Activated naive CD8-positive, alpha-beta T cell treated with anti-CD3 and anti-CD28 coated beads, Interleukin-2, amount 50 U/mL, for 16 hours (primary cell): ENCODE results near the gene RER1.

ENCODE experiments used
- DNase-seq: peaks from one replicate; pipeline ENCODE4 v3.0.0-alpha.2; 2020; ENCODE audit warnings: low read depth, low spot score

The RER1 gene

DNA sequence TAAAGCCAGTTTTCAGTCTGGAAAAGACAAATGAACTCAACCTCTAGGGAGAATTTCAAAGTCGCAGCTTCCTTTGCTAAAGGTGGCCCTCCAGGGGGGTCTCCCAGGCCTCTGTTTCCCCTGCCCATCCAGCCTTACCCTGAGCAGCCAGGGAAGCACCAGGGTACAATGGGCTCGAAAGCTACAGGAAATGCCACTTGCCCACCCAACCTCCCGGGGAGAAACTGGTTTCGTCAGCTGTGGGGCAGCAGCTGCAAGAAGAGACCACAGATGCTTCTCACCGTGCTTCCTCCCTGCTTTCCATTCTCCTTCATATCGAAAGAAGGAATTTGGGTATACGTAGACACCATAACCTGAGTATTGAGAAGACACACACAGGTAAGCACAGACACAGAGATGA lies 2.0 kb upstream of the RER1 start:
- DNase-seq, result no peak

DNA sequence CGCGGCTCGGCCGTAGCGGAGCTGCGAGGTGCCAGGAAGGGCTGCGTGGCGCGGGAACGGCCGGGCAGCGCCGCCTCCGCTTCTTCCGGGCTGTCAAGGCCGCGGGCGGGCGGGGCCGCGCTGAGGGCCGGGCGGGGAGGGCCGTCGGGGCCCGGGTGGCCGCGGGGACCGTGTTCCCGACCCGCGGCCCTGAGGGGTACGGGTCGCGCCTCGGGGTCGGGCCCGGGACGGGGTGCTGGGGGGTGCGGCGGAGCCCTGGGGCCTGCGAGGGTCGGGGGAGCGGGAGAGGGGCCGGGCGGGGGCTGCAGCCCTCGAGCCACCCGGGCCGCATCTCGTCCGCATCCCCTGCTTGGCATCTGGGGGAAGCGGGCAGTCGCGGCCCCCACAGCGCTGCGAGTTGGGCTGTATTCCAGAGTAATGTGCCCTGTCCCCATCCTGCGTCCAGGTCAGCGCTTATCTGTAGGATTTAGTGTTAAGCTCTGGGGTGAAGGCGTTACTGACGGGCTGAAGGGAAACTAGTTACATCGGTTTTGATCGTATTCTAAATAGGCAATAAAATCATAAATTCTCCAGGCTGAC lies 379 bp downstream of the RER1 start:
- no peak for DNase-seq

DNA sequence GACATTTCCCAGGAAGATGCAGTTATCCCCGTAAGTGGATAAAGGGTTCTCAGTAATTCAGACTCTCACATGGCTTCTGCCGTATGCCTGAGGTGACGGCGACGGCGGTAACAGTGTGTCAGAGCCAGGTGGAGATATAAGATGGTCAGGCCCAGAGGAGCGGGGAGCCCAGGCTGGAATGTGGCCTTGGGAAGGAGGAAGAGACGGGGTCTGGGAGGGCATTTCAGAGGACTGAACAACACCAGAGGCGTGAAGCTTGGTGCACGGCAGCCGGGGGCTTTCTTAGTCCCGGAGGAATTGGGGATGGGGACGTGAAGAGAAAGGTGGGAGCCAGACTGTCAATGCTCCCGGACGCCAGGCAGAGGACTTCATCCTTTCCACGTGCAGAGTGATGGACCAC lies 1.0 kb downstream of the RER1 start:
- no peak for DNase-seq

DNA sequence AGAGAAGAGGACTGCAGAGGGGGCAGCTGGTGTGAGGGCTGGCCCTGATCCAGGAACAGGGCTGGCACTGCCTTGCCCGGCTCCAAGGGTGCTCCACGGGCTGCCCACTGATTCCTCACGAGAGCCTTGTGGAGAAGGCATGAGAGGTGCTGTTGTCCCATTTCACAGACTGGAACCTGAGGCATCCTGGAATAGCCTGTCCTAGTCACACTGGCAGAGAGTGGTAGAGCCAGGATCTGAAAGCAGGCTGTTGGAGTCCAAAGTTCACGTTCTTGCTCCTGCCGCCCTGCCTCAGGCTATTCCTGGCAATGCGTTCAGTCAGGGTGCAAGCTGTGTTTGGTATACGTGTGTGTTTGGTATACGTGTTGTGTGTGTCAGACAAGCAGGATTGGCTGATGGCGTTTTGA lies 1.8 kb downstream of the RER1 start:
- DNase-seq, result no peak

DNA sequence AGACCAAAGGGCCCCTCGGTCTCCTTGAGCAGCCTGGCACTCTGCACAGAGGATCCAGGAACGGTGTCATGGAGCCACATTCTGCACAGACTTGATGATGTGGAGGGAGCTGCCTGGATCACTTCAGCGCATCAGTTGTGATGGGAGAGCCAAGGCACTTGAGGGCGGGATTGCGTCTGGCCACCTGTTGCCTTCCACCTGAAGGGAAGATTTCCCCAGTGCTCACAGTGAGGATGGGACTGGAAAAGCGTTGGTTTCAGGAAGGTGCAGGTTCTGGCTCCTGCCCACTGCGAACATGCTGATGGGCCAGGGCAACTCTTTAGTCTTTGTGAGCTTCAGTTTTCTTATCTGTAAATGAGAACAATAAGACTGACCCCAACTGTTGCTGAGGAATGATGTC lies 2.6 kb downstream of the RER1 start:
- no peak for DNase-seq

DNA sequence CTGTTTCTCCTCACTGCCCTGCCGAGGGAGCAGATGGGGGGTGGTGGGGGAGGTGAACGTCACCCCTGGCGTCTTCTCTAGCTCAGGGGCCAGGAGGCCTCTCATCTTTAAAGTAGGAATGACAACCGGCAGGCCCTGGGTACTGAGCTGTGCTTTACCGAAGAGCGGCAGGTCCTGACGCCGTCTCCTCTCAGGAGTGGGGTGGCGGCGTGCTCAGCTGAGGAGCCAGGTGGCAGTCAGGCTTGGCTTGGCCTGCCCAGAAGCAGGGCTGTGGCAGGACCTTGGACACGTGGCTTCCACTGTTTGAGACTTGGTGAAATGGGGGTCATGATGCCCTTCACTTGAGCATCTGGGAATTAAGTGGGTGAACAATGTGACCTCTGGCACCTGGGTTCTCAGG lies 3.1 kb downstream of the RER1 start:
- DNase-seq, result no peak

DNA sequence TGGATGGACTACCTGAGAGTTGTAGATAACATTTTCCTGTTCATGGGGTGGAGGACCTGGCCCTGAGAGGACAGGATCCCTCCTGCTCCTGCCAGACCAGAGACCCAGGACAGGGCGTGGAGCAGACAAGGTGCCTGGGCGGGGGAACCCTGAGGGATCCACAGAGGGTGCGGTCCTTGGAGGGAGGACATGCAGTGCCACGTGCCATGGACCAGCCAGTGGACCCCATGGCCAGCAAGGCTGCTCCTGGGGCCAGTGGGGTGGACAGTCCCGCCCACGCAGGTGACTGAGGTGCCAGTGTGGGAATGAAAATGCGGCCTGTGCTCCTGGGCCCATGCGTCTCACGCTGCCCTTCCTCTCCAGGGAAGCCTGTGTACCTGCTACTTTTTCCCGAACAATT lies 3.6 kb downstream of the RER1 start:
- no peak for DNase-seq

DNA sequence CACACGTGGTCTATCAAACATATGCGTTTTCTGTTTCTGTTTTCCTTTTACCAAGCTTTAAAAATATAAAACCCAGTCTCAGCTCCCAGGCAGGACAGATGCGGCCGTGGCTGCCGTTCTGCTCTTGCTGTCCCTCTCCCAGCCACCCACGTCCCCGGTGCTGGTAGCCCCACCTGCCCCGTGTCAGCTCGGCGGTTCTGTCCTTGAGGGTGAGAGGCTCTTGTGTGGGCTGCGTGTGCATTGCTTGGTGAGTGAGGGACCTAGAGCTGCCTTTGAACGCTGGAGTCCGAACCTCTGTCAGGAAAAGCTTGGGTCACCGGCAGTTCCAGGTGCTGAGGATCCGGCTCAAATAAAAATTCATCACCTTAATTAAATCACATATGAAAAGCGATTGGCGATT lies 4.4 kb downstream of the RER1 start:
- no peak for DNase-seq

DNA sequence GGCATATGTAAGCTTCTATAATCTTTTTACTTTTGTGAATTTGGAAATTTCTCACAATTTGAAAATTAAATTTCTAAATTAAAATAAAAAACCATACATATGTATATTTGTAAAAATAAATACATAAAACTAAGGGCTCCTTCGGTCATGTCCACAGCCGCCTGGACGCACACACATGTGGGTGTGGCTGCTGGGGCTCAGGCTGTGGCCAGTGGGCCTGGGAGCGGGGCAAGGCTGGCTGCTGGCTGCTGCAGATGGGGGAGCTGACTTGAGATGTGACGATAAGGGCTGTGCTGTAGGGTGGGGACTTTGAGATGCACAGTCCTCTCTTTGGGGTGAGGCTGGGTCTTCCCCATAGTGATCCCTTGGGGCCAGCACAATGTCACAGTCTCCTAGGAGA lies 4.8 kb downstream of the RER1 start:
- no peak for DNase-seq

DNA sequence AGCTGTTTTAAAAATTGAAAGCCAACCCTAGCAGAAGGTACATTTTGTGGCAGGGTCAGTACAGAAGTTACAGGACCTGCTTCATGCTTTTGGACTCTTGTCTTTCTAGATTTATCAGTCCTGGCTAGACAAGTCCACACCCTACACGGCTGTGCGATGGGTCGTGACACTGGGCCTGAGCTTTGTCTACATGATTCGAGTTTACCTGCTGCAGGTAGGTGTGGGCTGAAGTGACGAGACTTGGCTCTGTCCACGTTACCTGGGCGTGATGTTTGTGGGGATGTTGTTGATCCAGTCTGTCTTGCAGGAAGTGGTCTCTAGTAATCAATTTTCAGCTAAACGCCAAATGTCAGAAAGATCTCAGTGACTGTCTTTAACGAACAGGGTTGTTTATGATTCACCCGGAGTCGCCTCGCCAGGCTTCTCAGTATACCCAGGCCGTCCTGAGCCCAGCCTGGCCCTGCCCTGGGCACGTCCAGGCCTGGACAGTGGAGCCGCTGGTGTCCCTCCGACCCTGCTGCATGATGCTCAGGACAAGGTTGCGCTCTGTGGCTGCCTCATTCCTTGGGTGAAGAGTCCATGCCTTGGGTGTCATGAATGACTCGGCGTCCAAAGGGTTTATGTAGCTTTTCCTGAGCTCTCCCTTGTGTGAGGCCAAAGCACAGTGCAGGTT lies 5.5 kb downstream of the RER1 start:
- no peak for DNase-seq

DNA sequence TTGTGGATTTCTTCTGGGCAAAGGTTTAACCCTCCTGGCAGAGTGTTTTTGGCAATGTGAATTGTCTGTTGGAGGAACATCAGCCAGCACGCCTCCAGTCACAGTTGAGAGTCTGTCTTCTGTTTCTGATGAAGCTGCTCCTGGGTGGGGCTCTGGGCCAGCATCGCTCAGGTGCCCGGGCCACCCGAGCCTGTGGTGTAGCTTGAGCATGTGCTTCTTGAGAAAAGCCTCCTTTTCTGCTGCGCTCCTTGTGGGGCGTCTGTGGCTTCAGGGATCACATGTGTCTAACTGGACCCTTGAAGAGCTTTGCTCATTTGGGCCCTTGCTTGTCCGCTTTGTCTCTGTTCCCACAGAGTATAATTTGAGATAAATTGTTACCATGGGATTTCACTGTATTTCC lies 7.2 kb downstream of the RER1 start:
- no peak for DNase-seq

DNA sequence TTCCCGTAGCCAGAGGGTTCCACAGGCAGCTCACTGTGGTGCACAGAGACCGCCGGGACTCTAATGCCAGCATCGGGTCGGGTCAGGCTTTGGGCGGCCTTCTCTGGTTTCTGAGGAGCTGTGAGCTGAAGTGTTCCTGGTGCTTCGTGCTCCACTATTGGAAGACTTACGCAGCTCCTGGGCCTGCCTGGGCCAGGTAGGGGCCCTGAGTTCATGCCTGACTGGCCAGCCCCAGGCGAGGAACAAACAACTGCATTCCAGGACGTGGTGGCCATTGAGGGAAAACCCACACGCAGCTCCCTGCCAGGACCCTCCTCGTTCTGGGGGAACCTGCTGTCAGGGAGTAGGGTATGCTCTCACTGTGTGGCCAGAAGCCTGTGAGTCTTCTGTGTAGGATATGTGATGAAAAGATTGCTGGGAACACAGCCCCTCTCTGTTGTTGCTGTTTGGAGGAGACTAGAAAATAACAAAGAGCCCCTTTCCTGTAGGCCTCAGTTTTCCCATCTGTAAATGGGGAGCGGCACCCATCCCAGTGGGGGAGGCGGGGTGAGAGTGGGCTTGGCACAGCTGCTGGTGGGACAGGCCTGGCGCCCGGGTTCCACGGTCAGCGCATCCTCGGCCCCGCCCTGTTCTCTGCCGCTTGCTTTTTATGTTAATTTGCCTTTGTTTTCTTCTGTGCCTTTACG lies 8.4 kb downstream of the RER1 start:
- no peak for DNase-seq

DNA sequence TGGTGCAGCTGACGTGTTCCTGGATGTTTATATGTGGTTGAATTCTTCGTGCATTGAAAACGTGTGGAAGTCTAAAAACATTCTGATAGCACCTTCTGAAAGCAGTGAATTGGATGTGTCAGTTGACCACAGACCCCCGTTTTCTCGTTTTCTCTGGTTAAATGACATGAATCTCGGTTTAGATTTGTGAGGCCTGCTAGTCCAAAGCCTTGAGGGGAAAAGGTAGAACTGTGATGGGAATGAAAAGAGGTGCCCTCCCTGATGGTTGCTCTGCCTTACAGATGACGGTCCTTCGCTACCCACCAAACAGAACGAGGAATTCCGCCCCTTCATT lies 8.9 kb downstream of the RER1 start:
- no peak for DNase-seq

DNA sequence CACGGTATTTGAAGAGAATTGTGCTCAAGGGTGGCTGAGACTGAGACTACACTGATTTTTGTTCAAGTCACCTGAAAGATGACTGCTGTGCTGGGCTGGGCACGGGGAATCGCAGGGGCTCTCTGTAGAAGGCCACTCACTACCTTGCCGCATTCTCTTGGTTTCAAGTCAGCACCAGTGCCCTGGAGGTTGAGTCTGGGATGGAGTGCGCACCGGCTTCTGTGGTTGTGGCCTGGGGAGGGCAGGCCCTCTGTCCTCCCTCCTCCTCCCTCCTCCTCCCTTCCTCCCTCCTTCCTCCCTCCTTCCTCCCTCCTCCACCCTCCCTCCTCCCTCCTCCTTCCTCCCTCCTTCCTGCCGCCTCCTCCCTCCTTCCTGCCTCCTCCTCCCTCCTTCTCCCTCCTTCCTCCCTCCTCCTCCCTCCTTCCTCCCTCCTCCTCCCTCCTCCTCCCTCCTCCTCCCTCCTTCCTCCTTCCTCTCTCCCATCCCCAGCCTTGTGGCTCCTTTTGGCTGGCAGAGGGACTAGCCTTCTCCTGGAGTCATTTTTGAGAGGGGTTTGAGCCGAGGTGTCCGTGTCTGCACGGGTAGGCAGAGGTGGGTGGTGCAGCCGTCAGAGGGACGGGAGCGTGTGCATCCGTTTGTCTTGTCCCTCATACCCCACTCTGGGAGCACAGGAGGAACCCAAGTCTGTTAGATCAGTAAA lies 9.5 kb downstream of the RER1 start:
- DNase-seq, result no peak

DNA sequence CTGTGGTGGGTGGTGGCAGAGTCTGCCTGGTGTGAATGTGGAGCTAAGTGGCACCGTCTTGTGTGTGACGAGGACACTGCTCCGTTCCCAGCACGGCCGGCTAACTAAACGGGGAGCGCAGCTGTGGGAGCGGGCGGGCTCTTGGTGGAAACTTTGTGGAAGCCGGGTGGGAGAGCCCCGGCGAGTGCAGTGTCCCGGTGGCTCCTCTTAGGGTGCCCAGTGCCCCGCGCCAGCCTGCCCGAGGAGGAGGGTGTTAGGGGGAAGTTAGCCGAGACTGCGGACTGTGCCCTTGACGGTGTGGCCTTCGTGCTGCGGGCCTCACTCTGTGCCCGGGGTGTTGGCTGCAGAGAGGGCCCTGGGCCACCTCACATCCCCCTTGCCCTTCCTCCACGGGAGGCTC lies 10.8 kb downstream of the RER1 start:
- no peak for DNase-seq

DNA sequence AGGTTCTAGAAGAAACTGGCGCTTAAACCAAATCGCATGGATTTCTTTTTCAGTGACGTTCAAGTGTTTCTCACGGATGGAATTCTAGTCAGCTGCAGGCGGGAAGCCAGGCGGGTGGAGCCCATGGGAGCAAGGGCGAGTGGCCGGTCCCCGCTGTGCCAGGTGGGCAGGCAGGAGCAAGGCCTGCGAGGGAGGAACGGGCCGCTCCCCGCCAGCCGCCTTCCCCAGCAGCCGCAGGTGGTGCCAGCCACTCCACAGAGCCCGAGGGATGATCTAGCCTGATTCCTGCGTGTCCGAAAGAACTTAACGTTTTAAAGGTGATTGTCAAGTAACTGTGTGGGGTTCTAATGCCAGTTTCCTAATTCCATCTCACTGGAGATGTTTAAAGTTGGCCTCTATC lies 11.6 kb downstream of the RER1 start:
- DNase-seq, result no peak

DNA sequence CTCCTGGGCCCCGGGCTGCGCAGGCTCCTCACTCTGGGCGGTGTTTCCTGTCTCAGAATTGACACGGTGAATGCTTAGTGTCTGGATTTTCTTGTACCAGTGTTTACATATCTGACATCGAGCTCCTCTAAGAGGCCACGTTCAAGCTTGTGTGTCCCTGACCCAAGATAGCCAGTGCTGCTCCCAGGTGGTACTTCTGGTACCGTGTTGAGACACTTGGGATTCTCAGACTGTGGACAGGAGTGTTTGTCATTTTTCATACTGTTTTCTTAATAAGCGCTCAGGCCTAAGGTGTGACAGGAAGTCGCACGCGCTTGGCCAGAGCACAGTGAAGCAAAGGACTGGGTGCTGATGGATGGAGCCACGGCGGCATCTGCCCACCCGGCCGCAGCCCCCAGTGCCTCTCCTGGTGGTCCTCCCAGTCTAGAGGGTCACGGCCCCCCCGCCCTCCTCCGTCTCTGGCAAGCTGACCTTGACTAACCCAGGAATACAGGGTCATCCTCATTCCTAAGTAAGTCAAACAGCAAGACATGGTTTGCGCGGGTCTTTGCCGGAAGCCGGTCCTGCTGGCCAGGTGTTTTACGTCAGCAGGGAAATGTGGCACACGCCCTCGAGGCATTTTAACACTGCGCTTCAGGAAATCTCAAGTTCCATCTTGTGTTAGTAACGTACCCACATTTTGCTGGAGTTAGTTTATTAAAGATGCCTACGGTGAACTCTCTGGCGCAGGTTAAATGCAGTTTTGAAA lies 12.7 kb downstream of the RER1 start:
- no peak for DNase-seq

DNA sequence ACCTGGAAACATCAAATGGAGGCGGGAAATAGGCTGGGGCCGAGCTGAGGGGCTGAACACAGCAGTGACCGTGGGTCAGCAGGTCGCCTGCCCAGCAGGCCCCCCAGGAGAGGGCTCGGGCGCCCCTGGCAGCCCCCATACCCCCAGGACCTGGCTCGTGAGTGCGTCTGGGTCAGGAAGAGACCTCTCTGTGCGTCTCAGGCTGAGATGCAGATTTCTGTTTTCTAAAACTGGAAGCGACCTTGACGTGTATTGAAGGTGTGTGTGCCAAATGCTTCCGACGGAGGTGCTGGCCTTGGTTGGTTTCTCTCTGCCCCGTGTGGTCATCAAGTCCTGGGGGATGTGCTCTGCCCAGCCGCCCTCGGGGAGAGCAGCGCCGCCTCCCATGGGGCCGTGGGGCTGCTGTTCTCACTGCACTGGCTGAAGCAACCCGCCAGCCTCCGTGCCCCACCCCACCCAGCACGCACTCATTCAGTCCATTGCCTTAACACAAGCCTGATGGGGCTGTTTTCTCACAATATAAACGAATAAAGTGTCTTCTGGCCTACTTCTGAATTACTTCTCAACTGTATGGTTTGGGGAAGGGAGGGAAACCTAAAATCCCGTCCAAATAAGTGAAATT lies 13.4 kb downstream of the RER1 start:
- DNase-seq, result no peak

DNA sequence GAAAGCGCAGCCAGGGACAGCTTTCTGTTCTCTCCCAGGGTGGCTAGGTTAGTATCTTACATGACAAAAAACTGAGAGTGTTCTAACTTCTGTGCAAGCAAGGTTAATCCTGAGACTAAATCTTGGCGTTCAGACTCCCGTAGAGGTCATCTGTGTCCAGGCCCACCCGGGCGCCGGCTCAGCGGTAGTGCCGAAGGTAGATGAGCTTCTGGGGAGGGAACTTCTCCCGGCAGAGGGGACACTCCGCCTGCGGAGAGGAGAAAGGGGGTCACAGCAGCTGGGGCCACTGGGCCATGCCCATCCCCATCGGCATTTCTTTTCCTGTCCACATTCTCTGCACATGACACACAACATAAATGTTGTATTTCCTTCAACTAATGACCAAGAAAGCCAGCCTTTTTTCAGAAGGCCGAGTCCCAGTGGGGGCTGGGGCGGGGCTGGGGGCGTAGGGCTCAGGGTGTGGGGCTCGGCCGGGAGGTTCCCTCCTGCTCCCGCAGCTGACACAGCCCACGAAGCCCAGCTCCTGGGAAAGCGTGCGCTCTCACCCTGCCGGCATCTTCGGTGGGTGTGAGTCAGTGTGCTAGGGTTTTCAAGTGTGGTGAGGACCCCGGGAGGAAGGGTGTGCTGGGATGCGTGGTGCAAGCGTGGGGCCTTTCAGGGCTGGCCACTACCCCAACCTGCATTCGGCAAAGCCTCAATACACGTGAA lies 14.1 kb downstream of the RER1 start:
- DNase-seq, result no peak

DNA sequence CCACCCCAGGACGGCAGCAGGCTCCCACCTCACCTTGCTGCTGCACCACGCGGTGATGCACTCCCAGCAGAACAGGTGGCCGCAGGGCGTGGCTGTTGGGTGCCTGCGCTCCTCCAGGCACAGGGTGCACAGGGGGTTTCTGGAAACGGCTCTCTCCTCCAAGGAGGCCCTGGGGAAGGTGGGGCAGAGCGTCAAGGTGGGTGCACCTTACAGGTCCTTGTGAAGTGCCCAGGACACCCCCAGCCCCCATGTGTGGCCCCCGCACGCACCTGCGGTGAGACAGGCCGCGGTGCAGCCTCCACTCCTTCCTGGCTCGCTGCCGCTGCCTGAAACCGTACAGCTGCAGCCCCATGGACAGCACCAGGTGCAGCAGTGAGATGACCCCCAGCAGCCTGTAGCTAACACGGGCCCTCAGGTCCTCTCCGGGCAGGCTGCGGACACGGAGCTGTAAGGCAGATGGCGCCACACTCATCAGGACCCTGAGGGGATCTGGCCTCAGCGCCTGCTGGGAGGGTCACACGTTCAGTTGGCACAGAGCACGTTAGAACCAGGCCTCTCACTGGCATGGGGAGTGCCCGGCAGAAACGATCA lies 14.9 kb downstream of the RER1 start:
- no peak for DNase-seq
